GM18499 (cell line): ENCODE measurements around the gene ACTN3.
"Not testable (repeated sequence)": the region's sequence is repeated elsewhere in the genome, so short reads cannot be mapped to it uniquely, and the experiment has no call there.

ENCODE experiments used
- ATAC-seq: cut with Tn5 transposase; IDR thresholded peaks from one replicate; pipeline ENCODE4 v1.9.1; 2021; ENCODE audit warnings: moderate number of reproducible peaks; ENCODE audit not compliant: insufficient read depth, unreplicated experiment

Gene ACTN3

DNA sequence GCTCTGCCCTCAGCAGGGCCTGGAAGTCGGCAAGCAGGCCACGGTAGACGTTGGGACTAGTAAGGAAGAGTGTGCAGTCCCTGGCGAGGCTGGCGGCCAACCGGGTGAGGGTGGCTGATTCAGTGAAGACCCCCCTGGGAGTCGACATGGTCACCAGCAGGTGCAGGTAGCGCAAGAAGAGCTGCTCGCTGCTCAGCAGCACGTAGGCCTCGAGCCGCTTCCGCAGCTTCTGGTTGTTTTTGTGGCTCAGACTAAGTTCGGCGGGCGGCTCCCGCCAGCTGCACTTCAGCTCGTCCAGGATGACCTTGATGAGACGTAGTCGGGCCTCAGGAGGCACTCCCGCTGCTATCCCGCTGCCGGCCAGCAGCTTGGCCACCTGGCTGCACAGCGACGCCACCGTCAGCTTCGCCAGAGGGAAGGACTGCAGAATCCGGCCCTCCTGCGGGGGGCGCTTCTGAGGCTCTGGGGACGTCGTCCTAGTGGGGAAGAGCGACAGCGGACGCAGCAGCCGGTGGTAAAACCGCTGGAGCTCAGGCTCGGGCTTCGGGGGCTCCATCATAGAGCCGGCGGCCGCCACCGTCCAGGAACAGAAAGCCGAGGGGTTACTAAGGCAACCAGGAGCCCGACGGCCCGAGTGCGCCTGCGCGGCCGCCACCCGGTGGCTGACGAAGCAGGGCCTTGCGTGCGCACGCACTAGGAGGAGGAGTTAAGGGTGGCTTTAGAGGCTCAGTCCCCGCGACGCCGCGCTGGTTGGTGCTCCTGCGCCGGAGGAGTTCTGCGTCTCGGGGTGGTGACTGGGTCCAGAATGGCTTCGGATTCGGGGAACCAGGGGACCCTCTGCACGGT lies 46.0 kb downstream of the ACTN3 start, which contains the start of the genes CCDC87 and CCS:
Gene CCDC87 (minus strand): TSS at position 607 of the 846 bp plus-strand sequence. CDS start 48 bp downstream, at position 559.
Gene CCS (plus strand): TSS at position 729 of the 846 bp plus-strand sequence. CDS start 77 bp downstream, at position 806.
- peak; percentile 50 for ATAC-seq

GRCh38 chr11:66593303-66593635 lies 46.6 kb downstream of the ACTN3 start:
- no peak for ATAC-seq

DNA sequence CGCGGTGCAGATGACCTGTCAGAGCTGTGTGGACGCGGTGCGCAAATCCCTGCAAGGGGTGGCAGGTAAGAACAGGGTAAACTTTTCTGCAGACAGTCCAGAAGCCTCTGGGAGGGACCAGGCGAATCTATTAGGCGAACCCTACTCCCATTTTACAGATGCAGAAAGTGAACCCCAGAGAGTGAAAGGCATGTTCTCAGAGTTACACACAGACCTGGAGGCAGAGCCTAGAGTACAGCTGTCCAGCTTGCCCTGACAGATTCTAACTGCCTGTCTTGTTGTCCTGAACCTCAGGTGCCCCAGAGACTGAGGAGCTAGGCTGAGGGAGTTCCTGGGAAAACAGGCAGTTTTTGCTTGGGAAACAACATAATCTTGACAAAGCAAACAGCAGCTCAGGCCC lies 46.9 kb downstream of the ACTN3 start:
- ATAC-seq: no peak

DNA sequence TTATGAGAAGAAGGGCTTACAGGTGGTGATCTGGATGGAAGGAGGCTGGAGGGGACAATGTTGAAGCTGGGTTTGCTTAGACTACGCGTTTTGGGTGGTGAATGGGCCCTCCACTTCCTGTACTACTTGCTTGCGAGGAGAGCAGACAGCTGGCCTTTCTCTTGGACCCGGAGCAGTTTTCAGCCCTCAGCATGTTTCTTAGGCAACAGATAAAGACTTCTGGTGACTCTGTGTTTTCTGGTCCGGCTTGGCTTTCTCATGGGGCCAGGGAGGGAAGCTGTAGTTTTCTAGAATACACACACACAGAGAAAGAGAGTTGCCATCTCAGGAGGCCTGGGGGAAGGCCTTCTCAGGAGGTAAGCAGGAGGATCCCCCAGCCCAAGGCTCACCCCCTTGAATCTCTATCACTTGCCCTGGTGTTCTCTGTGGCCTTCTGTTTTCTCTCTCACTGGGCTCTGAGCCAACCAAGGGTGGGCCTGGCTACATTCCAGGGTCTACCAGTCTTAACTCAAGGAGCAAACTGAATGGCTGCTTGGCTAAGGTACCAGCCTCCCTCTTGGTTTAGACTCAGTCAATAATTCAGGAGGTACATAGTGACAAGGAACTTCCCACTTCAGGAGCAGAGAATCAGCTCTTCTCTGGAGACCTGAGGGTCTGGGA lies 48.7 kb downstream of the ACTN3 start:
- no peak for ATAC-seq

GRCh38 chr11:66598993-66599392 lies 52.3 kb downstream of the ACTN3 start:
- ATAC-seq: no peak

- ATAC-seq: no peak
These were observed 53.5 kb downstream of the ACTN3 start for GRCh38 chr11:66600219-66600618.

DNA sequence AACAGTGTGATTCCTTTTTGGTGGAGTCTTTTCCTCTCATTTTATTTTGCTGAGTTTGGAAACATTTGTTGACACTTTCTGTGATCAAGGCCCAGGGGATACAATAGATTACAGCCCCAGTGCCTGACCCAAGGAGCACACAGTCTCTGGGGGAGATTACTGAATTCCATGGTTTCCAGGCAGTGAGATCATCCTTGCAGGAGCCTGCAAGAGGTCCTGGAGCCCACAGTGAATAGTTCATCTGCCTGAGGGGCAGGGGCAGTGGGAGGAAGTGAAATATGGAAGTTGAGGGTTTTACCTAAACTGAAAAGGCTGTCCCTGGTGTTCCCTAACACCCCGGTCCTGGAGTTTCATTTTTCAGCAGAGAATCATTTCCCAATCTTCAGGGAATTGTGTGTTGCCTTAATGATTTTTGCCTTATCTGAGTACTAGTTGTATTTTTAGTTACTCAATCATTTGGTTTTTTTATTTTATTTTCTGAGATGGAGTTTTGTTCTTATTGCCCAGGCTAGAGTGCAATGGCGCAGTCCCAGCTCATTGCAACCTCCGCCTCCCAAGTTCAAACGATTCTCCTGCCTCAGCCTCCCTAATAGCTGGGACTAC lies 54.0 kb downstream of the ACTN3 start:
- no peak for ATAC-seq

DNA sequence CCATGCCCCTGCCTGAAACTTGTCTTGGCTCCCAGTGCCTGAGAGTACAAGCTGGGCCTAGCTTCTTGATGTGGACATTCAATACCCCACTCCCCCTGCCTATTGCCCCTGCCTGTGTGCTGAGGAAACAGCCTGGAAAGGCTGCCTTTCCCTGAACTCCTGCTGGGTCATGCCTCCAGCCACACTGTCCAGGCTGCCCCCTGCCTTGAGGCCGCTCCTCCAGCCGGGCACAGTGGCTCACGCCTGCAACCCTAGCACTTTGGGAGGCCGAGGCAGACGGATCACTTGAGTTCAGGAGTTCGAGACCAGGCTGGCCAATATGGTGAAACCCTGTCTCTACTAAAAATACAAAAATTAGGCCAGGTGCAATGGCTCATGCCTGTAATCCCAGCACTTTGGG lies 56.4 kb downstream of the ACTN3 start:
- ATAC-seq: no peak

DNA sequence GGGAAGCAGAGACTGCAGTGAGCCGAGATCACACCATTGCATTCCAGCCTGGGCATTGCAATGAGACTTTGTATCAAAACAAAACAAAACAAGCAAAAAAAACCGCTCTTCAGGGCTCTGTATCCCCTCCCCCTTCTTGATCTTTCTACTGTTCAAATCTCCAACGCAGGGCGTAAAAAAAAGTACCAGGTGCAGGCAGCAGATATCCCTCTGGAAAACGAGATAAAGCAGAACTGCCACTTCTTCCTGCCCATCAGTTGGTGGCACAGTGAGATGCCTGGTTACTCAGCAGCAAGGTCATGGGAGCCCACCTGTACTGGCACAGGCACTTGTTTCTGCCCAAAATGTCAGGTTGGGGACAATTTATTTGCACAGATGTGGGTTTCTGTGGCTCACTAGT lies 57.5 kb downstream of the ACTN3 start:
- ATAC-seq: no peak

- ATAC-seq: not testable (repeated sequence)
These were observed 59.9 kb downstream of the ACTN3 start for GRCh38 chr11:66606608-66607007.

DNA sequence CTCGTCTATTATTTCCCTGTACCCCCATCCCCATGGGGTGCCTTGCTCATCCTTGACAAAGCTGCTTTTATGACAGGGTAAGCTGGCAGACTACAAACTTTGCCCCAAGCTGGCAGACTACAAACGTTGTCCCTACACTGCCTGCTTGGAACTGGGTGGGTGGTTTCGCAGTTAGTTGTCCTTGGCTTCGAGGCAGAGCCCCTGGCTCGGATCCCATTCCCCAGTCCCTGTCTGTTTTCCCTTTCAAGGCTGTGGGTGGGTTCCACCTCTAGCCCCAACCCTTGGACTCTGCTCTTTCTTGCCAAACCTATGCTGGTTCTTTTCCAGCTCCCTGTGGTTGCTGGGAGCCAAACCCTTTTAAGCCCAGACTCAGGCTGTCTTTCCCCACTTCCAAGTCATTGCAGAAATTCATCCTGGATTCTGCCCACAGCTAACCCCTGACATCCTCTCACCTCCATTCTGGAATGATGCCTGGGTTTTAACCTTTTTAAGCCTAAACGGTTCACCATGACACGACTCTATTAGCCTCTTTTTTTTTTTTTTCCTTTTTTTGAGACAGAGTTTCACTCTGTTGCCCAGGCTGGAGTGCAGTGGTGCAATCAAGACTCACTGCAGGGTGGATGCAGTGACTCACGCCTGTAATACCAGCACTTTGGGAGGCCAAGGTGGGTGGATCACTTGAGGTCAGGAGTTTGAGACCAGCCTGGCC lies 60.6 kb downstream of the ACTN3 start:
- no peak for ATAC-seq

DNA sequence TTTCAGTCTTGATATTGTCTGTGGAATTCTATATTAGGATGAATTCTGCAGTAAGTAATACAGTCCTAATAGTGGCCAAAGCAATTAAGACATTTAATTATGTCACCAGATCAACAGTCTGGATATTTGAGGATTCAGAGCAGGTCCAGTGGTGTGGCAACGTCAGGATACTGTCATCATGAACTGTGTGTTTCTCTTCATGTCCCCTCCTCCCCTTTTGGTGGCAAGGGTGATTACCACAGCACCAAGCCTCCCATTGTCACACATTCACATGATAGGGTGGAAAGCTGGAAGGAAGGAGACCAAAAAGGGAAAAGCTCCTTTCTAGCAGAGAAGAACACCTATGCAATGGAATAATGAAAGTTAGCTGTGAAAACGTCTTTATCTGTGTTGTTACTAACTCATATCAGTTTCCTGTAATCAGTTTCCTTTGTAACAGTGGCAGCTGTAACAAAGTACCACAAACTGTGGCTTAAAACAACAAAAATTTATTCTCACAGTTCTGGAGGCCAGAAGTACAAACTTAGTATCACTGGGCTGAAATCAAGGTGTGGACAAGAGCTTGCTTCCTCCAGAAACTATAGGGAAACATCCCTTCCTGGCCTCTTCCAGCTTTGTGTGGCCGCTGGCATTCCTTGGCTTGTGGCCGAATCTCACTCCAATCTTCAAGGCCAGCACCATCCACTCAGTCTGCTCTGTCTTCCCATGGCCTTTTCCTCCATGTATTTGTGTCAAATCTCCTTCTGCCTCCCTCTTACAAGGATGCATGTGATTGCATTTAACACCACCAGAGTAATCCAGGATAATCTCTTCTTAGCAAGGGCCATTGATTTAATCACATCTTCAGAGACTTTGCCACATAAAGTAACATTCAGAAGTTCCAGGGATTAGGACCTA lies 63.3 kb downstream of the ACTN3 start:
- no peak for ATAC-seq

DNA sequence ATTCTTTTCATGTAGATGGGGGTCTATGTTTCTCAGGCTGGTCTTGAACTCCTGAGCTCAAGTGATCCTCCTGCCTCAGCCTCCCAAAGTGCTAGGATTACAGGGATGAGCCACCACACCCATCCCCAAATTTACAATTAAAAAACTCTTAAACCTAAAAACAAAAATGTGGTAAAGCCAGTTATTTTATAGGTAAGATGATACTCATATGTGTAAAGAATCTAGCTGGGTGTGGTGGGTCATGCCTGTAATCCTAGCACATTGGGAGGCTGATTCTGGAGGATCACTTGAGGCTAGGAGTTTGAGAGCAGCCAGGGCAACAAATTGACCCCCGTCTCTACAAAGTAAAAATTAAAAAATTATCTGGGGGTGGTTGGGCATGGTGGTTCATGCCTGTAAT lies 65.8 kb downstream of the ACTN3 start:
- no peak for ATAC-seq
